Lung (tissue), 16 donors: ENCODE results near the gene LARP4B. TPM values are rescaled to one million over a fixed set of nuclear protein-coding genes. Genes with fewer than 3 reads are reported as not detected.

ENCODE experiments used
- ATAC-seq: fragments of 200-7000 bp; cut with Tn5 transposase; one replicate; pipeline ENCODE4 v1.9.1; 2020; ENCODE audit warnings: moderate number of reproducible peaks; ENCODE audit not compliant: insufficient read depth, low FRiP score
- DNase-seq, 3 donors: peaks; one replicate each; pipeline ENCODE4 v3.0.0-alpha.2; 2013 to 2017
- H3K27ac ChIP-seq, 2 donors: one replicate each; pipeline ENCODE4 v1.5.1; 2013; ENCODE audit warnings: mild to moderate bottlenecking in 2 of 2, moderate library complexity in 2 of 2, control low read depth in 1 of 2, inconsistent platforms in 1 of 2, low read depth in 1 of 2, low read length in 1 of 2
- H3K27me3 ChIP-seq, 3 donors: one replicate each; pipeline ENCODE4 v1.5.1; 2013; ENCODE audit warnings: low read length in 2 of 3; ENCODE audit not compliant: control insufficient read depth in 3 of 3, insufficient read depth in 3 of 3
- H3K36me3 ChIP-seq, 4 donors: one replicate each; pipeline ENCODE4 v1.5.1; 2013; ENCODE audit warnings: low read length in 4 of 4, mild to moderate bottlenecking in 1 of 4, moderate library complexity in 1 of 4; ENCODE audit not compliant: control insufficient read depth in 4 of 4, insufficient read depth in 4 of 4
- H3K4me1 ChIP-seq, 5 donors: one replicate each; pipeline ENCODE4 v1.5.1; 2013; ENCODE audit warnings: low read length in 5 of 5, mild to moderate bottlenecking in 2 of 5, moderate library complexity in 1 of 5; ENCODE audit not compliant: control insufficient read depth in 5 of 5, insufficient read depth in 5 of 5
- H3K4me3 ChIP-seq: one replicate; pipeline ENCODE4 v1.5.1; 2013; ENCODE audit warnings: mild to moderate bottlenecking, control low read depth, moderate library complexity
- H3K9ac ChIP-seq, 2 donors: one replicate each; pipeline ENCODE4 v1.5.1; 2013; ENCODE audit warnings: low read length in 2 of 2, control low read depth in 1 of 2; ENCODE audit not compliant: insufficient read depth in 1 of 2
- H3K9me3 ChIP-seq, 4 donors: one replicate each; pipeline ENCODE4 v1.5.1; 2013; ENCODE audit warnings: low read length in 3 of 4, mild to moderate bottlenecking in 1 of 4, moderate library complexity in 1 of 4; ENCODE audit not compliant: control insufficient read depth in 4 of 4, insufficient read depth in 3 of 4
- CTCF ChIP-seq: IDR thresholded peaks from 2 replicates; pipeline ENCODE4 v1.5.1; 2012; ENCODE audit warnings: mild to moderate bottlenecking; ENCODE audit errors: control extremely low read depth, extremely low read depth
- WGBS, 2 donors: extraction: QIAGEN DNeasy Blood & Tissue Kit; methylation state at CpG; one replicate each; pipeline ENCODE4 v1.1.7; 2013; 5-methylcytosine and 5-hydroxymethylcytosine counted together
- long read RNA-seq, 5 donors: transcript quantifications; one replicate each; lab custom pipeline, GENCODE V29; 2026
- polyA plus RNA-seq, 2 donors: library from polyadenylated mRNA; stranded (reverse); fragments of 200-250 nt; gene quantifications; one replicate each; pipeline ENCODE4 v1.2.1, GENCODE V29; 2013
- total RNA-seq, 2 donors: library from RNA; depleted of rRNA in 1 of 2; stranded (reverse); fragments of >200 nt in 1 of 2; gene quantifications; one replicate each; pipeline ENCODE4 v1.2.1, GENCODE V29; 2014 to 2021
- donor health status: control.
- donor health status: control.
- donor health status: Bipolar disorder and iron deficiency.
- donor health status: healthy.
- donor health status: DM: yes; HTN: yes; CAD: no.

The LARP4B gene
- 100 to 1,000 TPM; 108 to 133 TPM for total RNA-seq
- 10 to 100 TPM; 24.7 to 26.1 TPM for polyA plus RNA-seq
- long read RNA-seq, donor 1, full-length matches to known transcripts, result 6 of 11 reads
- long read RNA-seq, donor 1, partial matches to known transcripts, result 5 of 11 reads
- long read RNA-seq, donor 1, other reads (novel, unspliced or antisense), result 0 of 11 reads
- long read RNA-seq, donor 2, full-length matches to known transcripts, result 4 of 4 reads
- long read RNA-seq, donor 2, partial matches to known transcripts, result 0 of 4 reads
- long read RNA-seq, donor 2, other reads (novel, unspliced or antisense), result 0 of 4 reads
- long read RNA-seq, donor 3, full-length matches to known transcripts, result 4 of 9 reads
- long read RNA-seq, donor 3, partial matches to known transcripts, result 5 of 9 reads
- long read RNA-seq, donor 3, other reads (novel, unspliced or antisense), result 0 of 9 reads
- long read RNA-seq, donor 4, partial matches to known transcripts, result 0 of 2 reads
- long read RNA-seq, donor 4, other reads (novel, unspliced or antisense), result 0 of 2 reads
- long read RNA-seq, donor 5, full-length matches to known transcripts, result 8 of 20 reads
- long read RNA-seq, donor 5, partial matches to known transcripts, result 12 of 20 reads
- long read RNA-seq, donor 5, other reads (novel, unspliced or antisense), result 0 of 20 reads

- H3K27ac ChIP-seq, result peak within 1 kb of the TSS; percentile 95 to 99
- no peak for TF ChIP-seq CTCF
- H3K4me1 ChIP-seq, result peaks cover 3 to 14% (median 12%) of the 10 kb centered on the region in 5 donors
- WGBS, 2 donors, result 0 to 1% methylated on average over 54 to 137 of the region's 137 CpGs
- H3K4me3 ChIP-seq, result peak within 1 kb of the TSS; percentile 83
- peaks cover 0 to under 1% (median 0%) of the 10 kb centered on the region in 4 donors for H3K36me3 ChIP-seq
- peak within 1 kb of the TSS; percentile 61 to 80 for H3K9ac ChIP-seq
- no peaks in the 10 kb centered on the region for H3K27me3 ChIP-seq
- DNase-seq (peak; percentile 98 to 99 (median 98)), ATAC-seq (peak; percentile 98)
- H3K9me3 ChIP-seq, result no peaks in the 10 kb centered on the region
Observed at GRCh38 chr10:931326-932318, at the start of gene LARP4B. LARP4B (minus strand) TSS chr10:931705; CDS start chr10:885721, 45,984 bp downstream.

- Histone ChIP-seq H3K27me3 (no peaks in the 10 kb centered on the region), H3K9ac (no peak overlapping the region), H3K9me3 (peaks cover 0 to 13% (median 8%) of the 10 kb centered on the region in 4 donors), H3K4me1 (peaks cover 0 to 1% (median 0%) of the 10 kb centered on the region in 5 donors), H3K4me3 (no peak overlapping the region), H3K27ac (no peak overlapping the region), H3K36me3 (peaks cover 0 to 4% (median under 1%) of the 10 kb centered on the region in 4 donors)
- DNase-seq (no peak), ATAC-seq (no peak)
- 96 to 99% methylated on average over 5 of the region's 5 CpGs for WGBS, 2 donors
- TF ChIP-seq CTCF, result no peak
Observed at GRCh38 chr10:980468-981093, 49.1 kb upstream of the LARP4B start.

GRCh38 chr10:978826-979421, 47.4 kb upstream of the LARP4B start:
- no peaks in the 10 kb centered on the region for H3K4me1 ChIP-seq
- H3K27ac ChIP-seq, result peak overlapping the region in 1 of 2 donors; percentile 9
- no peak overlapping the region for H3K9ac ChIP-seq
- 92 to 94% methylated on average over 2 of the region's 2 CpGs for WGBS, 2 donors
- DNase-seq (no peak), ATAC-seq (no peak)
- no peak for TF ChIP-seq CTCF
- H3K9me3 ChIP-seq, result peaks cover 0 to 13% (median 8%) of the 10 kb centered on the region in 4 donors
- peaks cover 0 to 4% (median under 1%) of the 10 kb centered on the region in 4 donors for H3K36me3 ChIP-seq
- no peak overlapping the region for H3K4me3 ChIP-seq
- no peaks in the 10 kb centered on the region for H3K27me3 ChIP-seq
